ENCODE results near the gene CTNNB1.

- no peak for TF ChIP-seq SAFB2 (CRISPR knock-in tag; IDR thresholded peaks at IDR 0.05; ENCODE audit: borderline replicate concordance, low read depth)
- no peak for TF ChIP-seq POLR2AphosphoS5 (IDR thresholded peaks at IDR 0.05; ENCODE audit: low read depth, low read length)
- no peak for TF ChIP-seq FOXK2 (IDR thresholded peaks at IDR 0.05)
Observed at GRCh38 chr3:41186297-41186696, 13.0 kb upstream of the CTNNB1 start.

All from HepG2 (cell line).